ENCODE measurements around the gene XAB2.
"Not testable (repeated sequence)": the region's sequence is repeated elsewhere in the genome, so short reads cannot be mapped to it uniquely, and the experiment has no call there.

The XAB2 gene

DNA sequence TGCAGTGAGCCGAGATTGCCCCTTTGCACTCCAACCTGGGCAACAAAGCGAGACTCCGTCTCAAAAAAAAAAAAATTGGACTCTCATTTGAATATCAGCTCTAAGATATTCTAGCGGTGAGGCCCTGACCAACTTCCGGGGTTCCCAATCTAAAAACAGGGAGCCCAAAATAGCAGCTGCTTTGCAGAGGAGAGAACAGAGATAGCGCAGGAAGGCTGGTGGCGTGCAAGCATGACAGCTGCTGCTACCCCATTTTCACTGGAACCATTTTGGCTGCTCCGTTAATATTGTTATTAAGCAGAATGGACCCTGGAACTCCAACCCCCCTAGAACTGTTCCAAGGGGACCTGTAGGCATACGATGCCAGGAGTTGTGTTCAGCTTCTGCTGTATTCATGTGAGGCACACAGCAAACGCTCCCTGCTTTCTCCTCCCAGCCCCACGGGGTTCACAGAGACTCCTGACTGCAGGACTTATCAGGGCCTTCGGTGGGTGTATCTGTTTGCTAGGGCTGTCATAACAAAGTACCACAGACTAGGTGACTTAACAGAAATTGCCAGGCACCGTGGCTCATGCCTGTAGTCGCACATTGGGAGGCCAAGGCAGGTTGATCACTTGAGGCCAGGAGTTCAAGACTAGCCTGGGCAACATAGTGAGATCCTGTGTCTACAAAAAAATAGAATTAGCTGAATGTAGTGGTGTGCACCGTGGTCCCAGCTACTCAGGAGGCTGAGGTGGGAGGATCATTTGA lies 19.1 kb upstream of the XAB2 start:
- no peak for DNase-seq

- DNase-seq, result no peak
Observed at GRCh38 chr19:7647156-7647555, 17.8 kb upstream of the XAB2 start.

DNA sequence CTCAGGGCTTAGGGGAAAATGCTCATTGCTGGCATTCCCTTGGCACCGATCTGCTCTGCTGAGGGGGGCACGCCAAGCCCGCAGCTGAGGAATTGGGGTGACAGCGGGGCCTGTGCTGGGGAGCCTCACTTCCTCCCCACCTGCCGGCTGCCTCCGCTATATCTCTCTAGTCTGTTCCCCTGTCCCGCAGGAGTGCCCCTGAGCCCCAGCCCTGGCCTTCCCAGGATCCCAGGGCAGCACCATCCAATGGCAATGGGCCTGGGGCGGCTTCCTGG lies 17.0 kb upstream of the XAB2 start:
- DNase-seq, result no peak

- no peak for DNase-seq
Observed at GRCh38 chr19:7645656-7646425, 16.5 kb upstream of the XAB2 start.

GRCh38 chr19:7645163-7645562 lies 15.8 kb upstream of the XAB2 start:
- no peak for DNase-seq

GRCh38 chr19:7644550-7644877 lies 15.2 kb upstream of the XAB2 start:
- no peak for DNase-seq

GRCh38 chr19:7643629-7644549 lies 14.5 kb upstream of the XAB2 start:
- not testable (repeated sequence) for DNase-seq

DNA sequence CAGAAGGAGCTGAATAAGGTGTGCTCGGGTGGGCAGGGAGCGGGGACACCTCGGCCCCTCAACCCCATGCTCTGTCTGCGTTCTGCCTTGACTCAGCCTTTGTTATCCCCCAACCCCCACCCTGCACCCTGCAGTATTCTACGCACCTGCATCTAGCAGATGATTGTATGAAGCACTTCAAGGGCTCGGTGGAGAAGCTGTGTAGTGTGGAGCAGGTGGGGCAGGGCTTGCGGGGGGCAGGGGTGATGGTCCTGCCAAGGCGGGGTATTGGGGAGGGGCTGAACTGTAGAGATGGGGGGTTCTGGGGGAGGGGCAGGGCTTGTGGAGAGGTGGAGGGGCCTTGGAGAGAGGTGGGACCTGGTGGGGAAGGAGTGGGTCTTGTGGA lies 13.7 kb upstream of the XAB2 start:
- no peak for DNase-seq

GRCh38 chr19:7642295-7643030 lies 13.1 kb upstream of the XAB2 start:
- no peak for DNase-seq

- DNase-seq, result no peak
Observed at GRCh38 chr19:7641290-7642276, 12.2 kb upstream of the XAB2 start.

GRCh38 chr19:7640803-7641202 lies 11.5 kb upstream of the XAB2 start:
- DNase-seq, result no peak

DNA sequence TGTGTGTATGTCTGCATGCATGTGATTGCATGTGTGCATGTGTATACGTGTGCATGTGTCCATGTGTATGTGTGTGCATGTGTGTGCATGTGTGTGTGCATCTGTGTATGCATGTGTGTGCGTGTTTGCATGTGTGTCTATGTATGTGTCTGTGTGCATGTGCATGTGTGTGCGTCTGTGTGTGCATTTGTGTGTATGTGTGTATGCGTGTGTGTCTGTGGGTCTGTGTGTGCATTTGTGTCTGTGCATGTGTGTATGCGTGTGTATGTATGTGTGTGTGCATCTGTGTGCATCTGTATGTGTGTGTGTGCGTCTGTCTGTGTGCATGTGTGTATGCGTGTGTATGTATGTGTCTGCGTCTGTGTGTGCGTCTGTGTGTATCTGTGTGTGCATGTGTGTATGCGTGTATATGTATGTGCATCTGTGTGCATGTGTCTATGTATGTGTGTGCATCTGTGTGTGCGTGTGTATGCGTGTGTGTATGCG lies 10.6 kb upstream of the XAB2 start:
- no peak for DNase-seq

- no peak for DNase-seq
Observed at GRCh38 chr19:7638802-7639465, 9.6 kb upstream of the XAB2 start.

DNA sequence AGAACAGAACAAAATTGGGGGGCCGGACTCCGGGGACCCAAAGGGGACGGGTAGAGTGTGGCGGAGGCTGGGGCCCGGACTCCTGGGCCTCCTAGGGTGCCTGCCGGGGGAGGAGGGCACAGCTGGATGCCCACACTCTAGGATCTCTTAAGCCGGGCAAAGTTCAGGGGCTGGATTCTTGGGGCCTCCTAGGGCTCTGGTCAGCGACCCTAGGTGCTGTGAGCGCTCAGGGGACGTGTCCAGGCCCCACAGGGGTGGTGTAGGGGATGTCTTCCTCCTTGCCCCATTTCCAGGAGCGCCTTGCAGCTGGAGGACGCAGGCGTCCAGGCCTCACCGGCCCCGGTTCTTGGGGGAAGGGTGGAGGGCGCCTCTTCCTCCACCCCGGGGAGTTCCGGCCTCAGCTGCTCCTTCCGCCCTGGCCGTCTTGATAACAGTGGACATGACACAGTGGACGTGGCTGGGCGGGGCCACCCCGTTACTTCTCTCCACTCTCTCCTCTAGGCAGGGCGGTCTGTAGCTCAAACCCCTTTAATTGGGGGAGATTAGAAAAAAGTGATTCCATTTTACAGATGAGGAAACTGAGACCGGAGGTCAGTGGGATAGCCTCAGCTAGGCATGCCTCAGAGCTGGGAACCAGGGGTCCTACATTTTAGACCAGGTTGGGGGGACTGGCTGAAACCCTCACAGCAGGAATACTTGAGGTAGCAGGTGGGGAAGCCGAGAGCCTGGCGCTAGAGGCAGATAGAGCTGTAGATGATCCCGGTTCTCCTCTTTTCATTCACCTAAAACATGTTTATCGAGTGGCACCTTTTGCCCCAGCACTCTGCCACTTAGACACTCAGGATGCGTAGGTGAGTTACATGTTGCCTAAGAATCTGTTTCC lies 8.3 kb upstream of the XAB2 start:
- DNase-seq, result no peak

DNA sequence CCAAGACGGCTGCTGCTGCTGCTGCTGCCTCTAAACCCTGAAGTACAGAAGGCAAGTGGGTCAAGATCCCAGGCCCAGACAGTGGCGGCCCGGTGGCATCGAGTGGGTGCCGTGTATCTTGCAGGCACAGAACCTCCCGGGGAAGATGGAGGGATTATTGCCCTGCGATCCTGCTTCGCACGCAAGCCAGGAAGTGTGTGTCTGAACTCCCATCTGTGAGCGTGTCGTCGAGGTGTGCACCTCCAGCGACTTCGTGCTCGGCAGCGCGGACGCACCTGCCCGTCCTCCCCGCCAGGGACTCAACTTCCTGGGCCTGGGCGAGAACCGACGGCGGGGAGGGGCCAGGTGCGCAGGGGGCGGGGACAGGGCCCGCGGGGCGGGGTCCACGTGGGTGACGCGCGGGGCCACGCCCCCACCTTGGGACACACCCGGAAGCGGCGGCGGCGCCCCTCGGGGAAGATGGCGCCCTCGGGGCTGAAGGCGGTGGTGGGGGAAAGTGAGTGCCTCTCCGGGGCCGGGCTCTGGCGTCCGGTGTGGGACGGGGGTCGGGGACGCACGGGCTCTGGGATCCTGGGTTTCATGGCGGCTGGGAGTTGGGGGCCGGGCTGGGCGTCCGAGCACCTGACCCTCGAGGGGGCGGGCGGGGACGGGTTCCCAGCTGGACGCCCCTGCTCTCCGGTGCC lies 7.5 kb upstream of the XAB2 start, which contains the start of gene STXBP2:
Gene STXBP2 (plus strand): TSS at position 420 of the 683 bp plus-strand sequence. CDS start 40 bp downstream, at position 460.
- peak; percentile 11 for DNase-seq

- DNase-seq, result no peak
Observed at GRCh38 chr19:7636317-7636690, 7.0 kb upstream of the XAB2 start.

- DNase-seq, result no peak
Observed at GRCh38 chr19:7635670-7636069, 6.3 kb upstream of the XAB2 start.

DNA sequence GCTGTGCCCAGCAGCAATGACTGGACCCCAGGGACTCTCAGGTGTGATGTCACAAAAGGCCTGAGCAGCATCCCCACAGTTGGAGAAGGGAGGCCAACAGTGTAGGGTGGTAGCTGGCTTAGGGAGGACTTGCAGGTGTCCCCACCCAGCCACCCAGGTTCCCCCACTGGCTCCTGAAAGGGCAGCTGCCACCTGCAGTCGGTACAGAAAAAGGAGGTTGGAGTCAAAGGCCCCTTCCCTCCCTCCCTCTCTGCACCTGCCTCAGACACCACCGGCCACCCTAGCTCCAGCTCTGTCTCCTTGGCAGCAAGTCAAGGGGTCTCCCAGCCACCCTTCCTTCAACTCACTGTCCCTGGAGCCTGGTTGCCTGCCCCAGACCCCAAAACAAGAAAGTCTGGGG lies 4.4 kb upstream of the XAB2 start, which contains the start of gene PCP2:
Gene PCP2 (minus strand): TSS at position 22 of the 400 bp plus-strand sequence. CDS start 262 bp downstream, outside the sequence.
- DNase-seq, result no peak
